Liver (tissue), 3 donors: ENCODE results near the gene ZNRD2.

Source experiments
- ATF3 ChIP-seq: IDR thresholded peaks from 2 replicates; pipeline ENCODE4 v1.6.1; 2016; ENCODE audit warnings: antibody characterized with exemption
- EGR1 ChIP-seq, 2 donors: IDR thresholded peaks; 2 replicates each; pipeline ENCODE4 v1.6.1; 2016 to 2018; ENCODE audit warnings: antibody characterized with exemption in 2 of 2, low read depth in 2 of 2
- GABPA ChIP-seq, 2 donors: IDR thresholded peaks in 1 of 2; conservative IDR thresholded peaks in 1 of 2; 2 replicates each; pipeline ENCODE4 v1.6.1; 2016; ENCODE audit warnings: antibody characterized with exemption in 2 of 2, mild to moderate bottlenecking in 1 of 2, moderate library complexity in 1 of 2
- JUND ChIP-seq, 2 donors: IDR thresholded peaks; 2 replicates each; pipeline ENCODE4 v1.6.1; 2016; ENCODE audit warnings: antibody characterized with exemption in 2 of 2
- MAX ChIP-seq: IDR thresholded peaks from 2 replicates; pipeline ENCODE4 v1.6.1; 2016; ENCODE audit warnings: antibody characterized with exemption
- RAD21 ChIP-seq, 2 donors: IDR thresholded peaks; 2 replicates each; pipeline ENCODE4 v1.6.1; 2016; ENCODE audit warnings: antibody characterized with exemption in 2 of 2, mild to moderate bottlenecking in 2 of 2
- REST ChIP-seq: IDR thresholded peaks from 2 replicates; pipeline ENCODE4 v1.6.1; 2016; ENCODE audit warnings: antibody characterized with exemption, mild to moderate bottlenecking
- SP1 ChIP-seq: IDR thresholded peaks from 2 replicates; pipeline ENCODE4 v1.6.1; 2018; ENCODE audit warnings: antibody characterized with exemption, mild to moderate bottlenecking
- YY1 ChIP-seq: IDR thresholded peaks from 2 replicates; pipeline ENCODE4 v1.6.1; 2016; ENCODE audit warnings: antibody characterized with exemption, mild to moderate bottlenecking
- TF ChIP-seq, protein P1 (sequence below): fragments of 150-350 bp; IDR thresholded peaks from 2 replicates; pipeline ENCODE4 v1.5.1; 2017; ENCODE audit warnings: improper control_type of control experiment, low read depth, low read length; ENCODE audit not compliant: missing input control
- TF ChIP-seq, protein P2 (sequence below): IDR thresholded peaks from 2 replicates; pipeline ENCODE4 v1.6.1; 2016; ENCODE audit warnings: antibody characterized with exemption
- donor health status: healthy.
- donor health status: healthy.

DNA sequence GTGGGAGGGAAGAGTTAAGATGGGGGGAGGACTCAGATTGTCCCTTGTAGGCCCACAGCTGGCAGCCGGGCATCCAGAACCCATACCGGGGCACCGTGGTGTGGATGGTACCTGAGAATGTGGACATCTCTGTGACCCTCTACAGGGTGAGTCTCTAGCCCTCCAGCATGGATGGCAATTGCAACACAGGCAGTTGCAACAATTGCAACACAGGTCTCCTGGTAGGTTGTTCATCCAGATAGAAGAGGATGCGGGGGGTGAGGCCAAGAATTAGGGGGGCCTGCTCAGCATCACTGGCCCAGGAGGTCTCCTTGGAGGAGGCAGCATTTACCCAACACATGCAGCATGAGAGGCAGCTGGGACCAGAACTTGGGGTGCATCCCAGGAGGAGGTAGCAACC, 9.0 kb downstream of the ZNRD2 start:
- TF ChIP-seq, protein P1, sequence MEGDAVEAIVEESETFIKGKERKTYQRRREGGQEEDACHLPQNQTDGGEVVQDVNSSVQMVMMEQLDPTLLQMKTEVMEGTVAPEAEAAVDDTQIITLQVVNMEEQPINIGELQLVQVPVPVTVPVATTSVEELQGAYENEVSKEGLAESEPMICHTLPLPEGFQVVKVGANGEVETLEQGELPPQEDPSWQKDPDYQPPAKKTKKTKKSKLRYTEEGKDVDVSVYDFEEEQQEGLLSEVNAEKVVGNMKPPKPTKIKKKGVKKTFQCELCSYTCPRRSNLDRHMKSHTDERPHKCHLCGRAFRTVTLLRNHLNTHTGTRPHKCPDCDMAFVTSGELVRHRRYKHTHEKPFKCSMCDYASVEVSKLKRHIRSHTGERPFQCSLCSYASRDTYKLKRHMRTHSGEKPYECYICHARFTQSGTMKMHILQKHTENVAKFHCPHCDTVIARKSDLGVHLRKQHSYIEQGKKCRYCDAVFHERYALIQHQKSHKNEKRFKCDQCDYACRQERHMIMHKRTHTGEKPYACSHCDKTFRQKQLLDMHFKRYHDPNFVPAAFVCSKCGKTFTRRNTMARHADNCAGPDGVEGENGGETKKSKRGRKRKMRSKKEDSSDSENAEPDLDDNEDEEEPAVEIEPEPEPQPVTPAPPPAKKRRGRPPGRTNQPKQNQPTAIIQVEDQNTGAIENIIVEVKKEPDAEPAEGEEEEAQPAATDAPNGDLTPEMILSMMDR: no peak
- TF ChIP-seq MAX: no peak
- no peak for TF ChIP-seq YY1
- TF ChIP-seq SP1: no peak
- no peak for TF ChIP-seq REST
- no peak for TF ChIP-seq RAD21 (IDR thresholded peaks at IDR 0.05)
- TF ChIP-seq GABPA (IDR thresholded peaks at IDR 0.05 in 1 of 2, conservative IDR thresholded peaks at IDR 0.05 in 1 of 2): no peak
- TF ChIP-seq ATF3: no peak
- TF ChIP-seq, protein P2, sequence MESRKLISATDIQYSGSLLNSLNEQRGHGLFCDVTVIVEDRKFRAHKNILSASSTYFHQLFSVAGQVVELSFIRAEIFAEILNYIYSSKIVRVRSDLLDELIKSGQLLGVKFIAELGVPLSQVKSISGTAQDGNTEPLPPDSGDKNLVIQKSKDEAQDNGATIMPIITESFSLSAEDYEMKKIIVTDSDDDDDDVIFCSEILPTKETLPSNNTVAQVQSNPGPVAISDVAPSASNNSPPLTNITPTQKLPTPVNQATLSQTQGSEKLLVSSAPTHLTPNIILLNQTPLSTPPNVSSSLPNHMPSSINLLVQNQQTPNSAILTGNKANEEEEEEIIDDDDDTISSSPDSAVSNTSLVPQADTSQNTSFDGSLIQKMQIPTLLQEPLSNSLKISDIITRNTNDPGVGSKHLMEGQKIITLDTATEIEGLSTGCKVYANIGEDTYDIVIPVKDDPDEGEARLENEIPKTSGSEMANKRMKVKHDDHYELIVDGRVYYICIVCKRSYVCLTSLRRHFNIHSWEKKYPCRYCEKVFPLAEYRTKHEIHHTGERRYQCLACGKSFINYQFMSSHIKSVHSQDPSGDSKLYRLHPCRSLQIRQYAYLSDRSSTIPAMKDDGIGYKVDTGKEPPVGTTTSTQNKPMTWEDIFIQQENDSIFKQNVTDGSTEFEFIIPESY: no peak
- no peak for TF ChIP-seq EGR1 (IDR thresholded peaks at IDR 0.05; ENCODE audit: low read depth in 2 of 2)
- no peak for TF ChIP-seq JUND (IDR thresholded peaks at IDR 0.05)
